Activated naive CD4-positive, alpha-beta T cell treated with anti-CD3 and anti-CD28 coated beads, Interleukin-2, amount 10 ng/mL, durations not matched to agents 5 hours and 36 hours (primary cell): ENCODE measurements around the gene SAMD8. TPM values are rescaled to one million over a fixed set of nuclear protein-coding genes. Genes with fewer than 3 reads are reported as not detected.

Experiments used
- total RNA-seq, 2 experiments: library from RNA; stranded (reverse); gene quantifications; one replicate each; pipeline ENCODE4 v1.2.3, GENCODE V29; 2021

Gene SAMD8
- total RNA-seq = 10 to 100 TPM; 13.1 to 13.2 TPM

DNA sequence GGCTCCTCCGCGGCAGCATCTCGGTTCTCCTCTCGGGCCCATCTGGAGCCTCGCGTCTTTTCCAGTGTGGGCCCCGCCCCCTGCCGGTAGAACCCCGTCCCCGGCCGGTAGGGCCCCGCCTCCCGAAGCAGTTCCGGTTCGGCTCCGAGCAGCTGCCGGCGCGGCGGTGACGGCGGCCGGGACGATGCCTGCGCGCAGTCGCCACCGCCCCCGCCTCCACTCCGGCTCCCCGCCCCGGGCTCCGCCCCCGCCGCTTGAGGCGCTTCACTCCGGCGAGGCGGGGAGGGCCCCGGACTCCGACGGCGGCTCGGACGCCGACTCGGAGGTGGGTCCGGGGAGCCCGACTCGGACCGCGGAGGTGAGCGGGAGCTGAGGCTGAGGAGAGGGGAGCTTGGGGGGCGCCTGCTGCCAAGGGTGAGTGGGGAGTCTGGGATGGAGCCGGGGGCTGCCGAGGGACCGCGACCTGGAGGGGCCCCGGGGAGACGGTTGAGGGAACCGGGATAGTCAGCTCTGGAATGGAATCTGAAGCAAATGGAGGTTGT lies at the start of gene SAMD8:
Gene SAMD8, plus strand, starts transcription at position 292 of the 542 bp plus-strand sequence. CDS start 38,873 bp downstream, outside the sequence.

DNA sequence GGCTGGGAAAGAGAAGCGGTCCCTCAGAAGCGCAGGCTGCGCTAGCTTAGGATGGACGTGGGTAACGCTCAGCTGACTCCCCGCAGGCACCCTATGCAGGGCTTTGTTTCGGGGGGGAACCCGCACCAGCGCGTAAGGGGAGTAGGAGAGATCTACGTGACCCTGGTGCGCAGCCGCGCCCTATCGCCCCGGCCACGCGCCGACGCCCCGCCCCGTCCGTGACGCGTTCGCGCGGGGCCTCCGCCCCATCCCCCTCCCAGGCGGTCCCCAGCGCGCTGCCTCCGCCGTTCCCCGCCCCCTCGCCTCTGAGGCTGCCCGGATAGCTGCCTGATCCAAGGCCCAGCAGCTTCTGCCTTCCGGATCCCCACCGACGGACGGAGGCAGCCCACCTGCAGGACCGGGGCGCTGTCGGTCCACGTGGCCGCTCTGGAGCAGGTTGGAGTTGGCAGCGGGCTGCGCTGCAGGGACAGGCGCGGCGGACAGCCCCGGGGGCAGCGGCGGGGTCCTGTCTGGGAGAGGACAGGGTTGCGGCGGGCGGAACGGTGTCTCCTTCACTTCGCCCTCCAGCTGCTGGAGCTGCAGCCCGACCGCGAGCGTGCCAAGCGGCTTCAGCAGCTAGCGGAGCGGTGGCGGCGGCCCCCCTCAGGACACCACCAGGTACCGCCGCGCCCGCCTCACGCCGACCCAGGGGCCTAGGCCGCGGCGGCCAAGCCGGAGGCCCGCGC lies 99.0 kb downstream of the SAMD8 start, which contains the start of gene VDAC2:
Gene VDAC2, plus strand, starts transcription at position 515 of the 725 bp plus-strand sequence. CDS start 363 bp downstream, outside the sequence.

Other genes starting within 250 kb of the SAMD8 start
- 100 to 1,000 TPM; 125 TPM for gene VDAC2, start 99.1 kb downstream of the SAMD8 start, total RNA-seq
- 10 to 100 TPM; 38.6 to 41.6 TPM for gene COMTD1, start 124.3 kb downstream of the SAMD8 start, total RNA-seq